NCI-H748 (cell line): Measurements from ENCODE around the gene AFAP1L2.
"Not testable (repeated sequence)": the region's sequence is repeated elsewhere in the genome, so short reads cannot be mapped to it uniquely, and the experiment has no call there.

Experiments used
- DNase-seq: peaks from one replicate; lab custom pipeline; 2025; ENCODE audit not compliant: unreplicated experiment; lab: John Stamatoyannopoulos, UW

The AFAP1L2 gene

GRCh38 chr10:114340816-114341215 is 63.5 kb downstream of the AFAP1L2 start:
- DNase-seq: no peak

GRCh38 chr10:114337510-114338462 is 66.5 kb downstream of the AFAP1L2 start:
- DNase-seq: no peak

- DNase-seq: no peak
Observed at GRCh38 chr10:114336823-114337509, 67.3 kb downstream of the AFAP1L2 start.

- no peak for DNase-seq
Observed at GRCh38 chr10:114335614-114336013, 68.7 kb downstream of the AFAP1L2 start.

GRCh38 chr10:114334301-114334700 is 70.0 kb downstream of the AFAP1L2 start:
- DNase-seq: no peak

GRCh38 chr10:114333441-114333840 is 70.9 kb downstream of the AFAP1L2 start:
- DNase-seq: not testable (repeated sequence)

- DNase-seq: no peak
Observed at GRCh38 chr10:114332301-114333192, 71.8 kb downstream of the AFAP1L2 start.

GRCh38 chr10:114329634-114330365 is 74.5 kb downstream of the AFAP1L2 start:
- DNase-seq: no peak

GRCh38 chr10:114328874-114329273 is 75.4 kb downstream of the AFAP1L2 start:
- DNase-seq: no peak

- DNase-seq: no peak
Observed at GRCh38 chr10:114328441-114328812, 75.9 kb downstream of the AFAP1L2 start.

- DNase-seq: no peak
Observed at GRCh38 chr10:114327537-114328440, 76.5 kb downstream of the AFAP1L2 start.

GRCh38 chr10:114326795-114327194 is 77.5 kb downstream of the AFAP1L2 start:
- no peak for DNase-seq

GRCh38 chr10:114323023-114323422 is 81.3 kb downstream of the AFAP1L2 start:
- DNase-seq: no peak

GRCh38 chr10:114322344-114322743 is 82.0 kb downstream of the AFAP1L2 start:
- DNase-seq: no peak

- DNase-seq: no peak
Observed at GRCh38 chr10:114320249-114321116, 83.8 kb downstream of the AFAP1L2 start.

- no peak for DNase-seq
Observed at GRCh38 chr10:114319406-114320248, 84.7 kb downstream of the AFAP1L2 start.

- no peak for DNase-seq
Observed at GRCh38 chr10:114316744-114317143, 87.6 kb downstream of the AFAP1L2 start.
